DMS 273 (cell line): ENCODE results near the gene KCNK18.

Experiments
- DNase-seq: peaks from one replicate; lab custom pipeline; 2025; ENCODE audit not compliant: unreplicated experiment; lab: John Stamatoyannopoulos, UW

KCNK18 gene

DNA sequence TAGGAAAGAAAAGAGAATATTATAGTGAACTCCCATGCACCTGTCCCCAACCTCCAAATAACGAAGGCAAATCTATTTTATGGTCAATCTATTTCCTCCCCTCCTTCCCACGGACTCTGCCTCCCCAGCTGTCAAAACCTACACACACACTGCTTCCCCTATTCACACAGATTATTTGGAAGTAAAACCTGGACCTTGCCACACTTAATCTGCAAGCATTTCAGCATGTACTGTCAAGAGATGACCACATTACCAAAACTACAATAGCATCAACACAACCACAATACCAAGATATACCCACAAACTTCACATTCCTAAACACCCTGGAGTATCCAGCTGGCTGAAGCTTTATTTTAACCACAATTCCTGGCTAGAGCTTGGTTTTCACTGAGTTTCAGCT, 27.8 kb upstream of the KCNK18 start:
- DNase-seq: no peak

GRCh38 chr10:117170244-117170643, 27.0 kb upstream of the KCNK18 start:
- peak; percentile 6 for DNase-seq

DNA sequence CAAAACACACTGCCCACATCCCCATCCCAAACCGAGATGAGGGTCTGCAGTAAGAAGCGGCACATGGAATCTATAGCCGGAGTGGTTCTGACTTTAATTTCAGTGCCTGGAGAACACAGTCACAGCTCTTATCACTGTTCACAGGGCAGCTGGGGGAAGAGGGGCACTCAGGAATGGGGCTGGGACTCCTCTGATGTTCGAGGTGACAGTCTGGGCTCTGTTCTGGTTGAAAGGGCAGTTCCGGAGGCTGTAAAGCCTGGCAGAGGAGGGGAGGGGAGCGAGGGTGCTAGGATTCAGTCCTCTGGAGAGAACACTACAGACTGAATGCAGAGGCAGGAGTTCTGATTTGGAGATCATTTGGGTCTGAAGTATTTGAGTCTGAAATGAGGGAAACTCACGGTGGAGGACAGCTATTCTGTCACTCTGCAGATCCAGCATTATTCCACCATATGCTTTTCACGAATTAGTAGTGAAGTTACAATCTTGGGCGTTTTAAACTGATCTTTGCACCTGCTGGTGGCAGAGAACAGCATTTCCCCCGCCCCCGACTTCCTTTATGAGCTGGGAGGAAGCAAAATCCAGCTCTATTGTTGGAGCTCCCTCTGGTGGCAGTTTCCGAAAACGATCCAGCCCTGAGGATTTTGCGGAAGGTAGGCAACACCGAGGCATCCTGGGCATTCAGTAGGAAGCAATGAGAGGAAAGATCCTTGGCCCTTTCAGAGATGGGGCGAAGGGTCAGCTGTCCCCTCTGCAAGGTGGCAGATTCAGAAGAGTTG, 22.7 kb upstream of the KCNK18 start:
- peak; percentile 92 for DNase-seq

- peak; percentile 68 for DNase-seq
These were observed 21.9 kb upstream of the KCNK18 start for GRCh38 chr10:117175215-117175900.

DNA sequence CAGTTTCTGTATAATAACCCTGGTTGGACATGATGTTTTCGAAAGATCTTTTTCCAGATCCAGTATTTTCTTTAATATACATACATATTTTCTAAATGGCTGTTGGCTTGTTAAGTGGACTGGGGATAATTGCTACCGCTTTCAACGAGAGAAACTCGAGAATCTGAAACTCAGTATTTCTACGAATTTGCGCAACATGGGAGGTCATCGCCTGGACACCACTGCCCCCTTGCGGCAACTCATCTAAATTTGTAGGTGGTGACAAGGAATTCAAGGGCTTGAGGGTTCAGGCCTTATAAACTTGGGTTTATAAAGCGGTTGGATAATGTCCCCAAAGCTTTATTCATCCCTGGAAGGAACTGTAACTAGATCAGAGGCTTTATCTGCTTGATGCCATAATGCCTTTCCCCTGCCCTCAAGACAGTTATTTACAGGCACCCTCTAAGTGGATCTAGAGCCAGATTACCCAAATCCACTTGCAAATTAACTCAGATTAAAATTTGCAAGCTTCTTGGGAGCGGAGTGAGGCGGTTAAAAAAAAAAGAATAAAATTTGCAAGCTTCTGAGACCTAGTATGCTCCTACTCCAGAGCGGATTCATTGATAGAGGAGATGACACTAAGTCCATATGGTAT, 21.3 kb upstream of the KCNK18 start:
- DNase-seq: peak; percentile 81

DNA sequence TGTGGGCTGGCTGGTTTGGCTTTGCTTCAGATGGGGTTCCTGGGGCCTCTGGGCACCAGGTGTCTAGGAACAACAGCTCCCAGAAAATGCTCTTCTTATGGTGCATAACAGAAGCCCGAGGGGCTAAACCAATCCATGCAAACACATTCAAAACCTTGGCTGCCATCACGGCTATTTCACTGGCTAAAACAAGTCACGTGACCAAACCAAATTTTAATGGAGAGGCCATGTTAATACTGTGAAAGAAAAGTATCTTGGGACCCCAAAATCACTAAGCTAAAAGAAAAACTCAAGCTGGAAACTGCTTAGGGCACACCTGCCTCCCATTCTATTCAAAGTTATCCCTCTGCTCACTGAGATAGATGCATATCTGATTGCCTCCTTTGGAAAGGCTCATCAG, 19.1 kb upstream of the KCNK18 start:
- no peak for DNase-seq

DNA sequence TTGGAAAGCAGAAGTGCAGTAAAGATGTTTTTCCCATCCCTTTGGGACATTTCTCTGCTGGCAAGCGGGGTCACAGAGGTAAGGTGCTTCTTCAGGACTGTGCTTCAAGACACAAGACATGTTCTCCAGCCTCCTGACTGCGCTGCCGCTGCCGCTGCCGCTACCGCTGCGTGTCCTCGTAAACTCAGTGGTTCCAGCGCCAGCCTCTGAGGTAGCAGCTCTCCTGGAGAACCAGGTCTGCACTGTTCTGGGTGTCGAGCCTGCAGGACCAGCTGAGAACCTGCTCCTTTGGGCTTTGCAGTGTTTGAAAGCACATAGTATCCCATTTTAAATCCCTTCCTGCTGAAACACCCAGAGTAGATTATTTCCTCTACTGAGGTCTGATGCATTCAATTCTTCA, 13.0 kb upstream of the KCNK18 start:
- DNase-seq: no peak

DNA sequence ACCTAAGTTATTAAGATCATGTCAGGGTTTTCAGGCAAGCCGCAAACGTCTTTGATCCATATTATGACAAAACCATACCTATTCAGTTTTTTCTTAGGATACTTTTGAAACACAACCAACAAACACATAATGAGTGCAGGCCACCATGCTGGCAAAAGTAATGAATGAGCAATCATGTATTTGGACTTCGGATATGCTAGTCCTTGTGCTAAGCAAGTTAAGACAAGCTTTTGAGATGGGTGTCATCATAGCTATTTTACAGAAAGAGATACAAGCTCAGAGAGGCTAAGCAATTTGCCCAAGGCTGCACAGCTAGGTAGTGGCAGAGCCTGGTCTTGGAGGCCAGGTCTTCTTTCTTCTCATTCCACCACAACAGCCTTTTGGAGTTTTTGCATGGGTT, 12.5 kb upstream of the KCNK18 start:
- no peak for DNase-seq

DNA sequence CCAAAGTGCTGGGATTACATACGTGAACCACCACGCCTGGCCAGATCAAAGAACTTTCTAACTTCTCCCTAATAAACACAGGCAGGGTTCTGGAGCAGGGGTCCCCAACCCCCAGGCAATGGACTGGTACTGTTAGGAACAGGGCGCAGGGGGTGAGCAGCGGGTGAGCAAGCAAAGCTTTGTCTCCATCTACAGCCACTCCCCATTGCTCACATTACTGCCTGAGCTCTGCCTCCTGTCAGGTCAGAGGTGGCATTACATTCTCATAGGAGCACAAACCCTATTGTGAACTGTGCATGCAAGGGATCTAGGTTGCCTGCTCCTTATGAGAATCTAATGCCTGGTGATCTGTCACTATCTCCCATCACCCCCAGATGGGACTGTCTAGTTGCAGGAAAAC, 11.5 kb upstream of the KCNK18 start:
- DNase-seq: peak; percentile 7

GRCh38 chr10:117186832-117187615, 10.3 kb upstream of the KCNK18 start:
- peak; percentile 66 for DNase-seq

GRCh38 chr10:117188371-117188770, 8.9 kb upstream of the KCNK18 start:
- peak; percentile 53 for DNase-seq

- DNase-seq: no peak
These were observed 7.7 kb upstream of the KCNK18 start for GRCh38 chr10:117189557-117189956.

- DNase-seq: no peak
These were observed 799 bp downstream of the KCNK18 start for GRCh38 chr10:117198088-117198487.

- DNase-seq: no peak
These were observed 4.5 kb downstream of the KCNK18 start for GRCh38 chr10:117201826-117202225.

DNA sequence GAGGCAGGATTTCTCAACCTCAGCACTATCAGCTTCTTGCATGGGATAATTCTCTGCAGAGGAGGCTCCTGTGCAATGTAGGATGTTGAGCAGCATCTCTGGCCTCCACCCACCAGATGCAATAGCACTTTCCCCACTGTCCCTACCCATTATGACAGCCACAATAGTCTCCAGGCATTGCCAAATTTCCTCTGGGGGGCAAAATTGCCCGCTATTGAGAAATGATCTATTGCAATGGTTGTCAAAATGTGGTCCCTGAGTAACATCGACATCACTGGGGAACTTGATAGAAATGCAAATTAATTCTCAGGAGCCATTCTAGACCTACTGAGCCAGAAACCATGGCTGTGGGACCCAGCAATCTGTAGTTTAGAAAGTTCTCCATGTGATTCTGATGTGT, 7.0 kb downstream of the KCNK18 start:
- DNase-seq: no peak

DNA sequence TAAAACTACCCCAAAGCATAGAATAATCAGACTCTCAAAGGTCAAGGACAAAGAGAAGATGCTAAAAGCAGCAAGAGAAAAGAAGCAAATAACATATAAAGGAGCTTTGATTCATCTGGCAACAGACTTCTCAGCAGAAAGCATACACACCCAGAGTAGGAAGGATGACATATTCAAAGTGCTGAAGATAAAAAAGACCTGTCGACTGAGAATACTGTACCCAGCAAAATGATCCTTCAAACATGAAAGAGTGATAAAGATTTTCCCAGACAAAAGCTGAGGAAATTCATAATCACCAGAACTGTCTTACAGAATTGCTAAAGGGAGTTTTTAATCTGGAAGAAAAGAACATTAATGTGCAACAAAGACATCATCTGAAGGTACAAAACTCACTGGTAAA, 14.9 kb downstream of the KCNK18 start:
- no peak for DNase-seq

DNA sequence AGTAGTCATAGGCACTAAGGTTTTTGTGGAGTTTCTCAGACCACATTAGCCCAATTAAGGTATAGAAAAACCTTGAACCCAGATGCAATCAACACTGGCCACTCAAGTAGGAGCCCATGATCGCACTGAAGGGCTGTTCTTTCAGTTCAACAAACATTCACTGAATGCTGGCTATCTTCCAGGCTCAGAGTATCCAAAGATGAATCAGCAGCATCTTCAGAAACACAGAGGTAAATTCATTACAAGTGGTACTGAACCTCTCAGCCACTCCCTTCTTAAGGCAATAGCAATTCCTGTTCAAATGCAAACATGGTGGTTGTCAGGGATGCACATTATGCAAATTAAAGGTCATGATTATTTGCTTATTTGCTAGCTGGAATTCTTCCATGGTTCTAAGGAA, 17.1 kb downstream of the KCNK18 start:
- DNase-seq: no peak

GRCh38 chr10:117215079-117215478, 17.8 kb downstream of the KCNK18 start:
- DNase-seq: no peak

GRCh38 chr10:117216028-117216427, 18.7 kb downstream of the KCNK18 start:
- DNase-seq: no peak

DNA sequence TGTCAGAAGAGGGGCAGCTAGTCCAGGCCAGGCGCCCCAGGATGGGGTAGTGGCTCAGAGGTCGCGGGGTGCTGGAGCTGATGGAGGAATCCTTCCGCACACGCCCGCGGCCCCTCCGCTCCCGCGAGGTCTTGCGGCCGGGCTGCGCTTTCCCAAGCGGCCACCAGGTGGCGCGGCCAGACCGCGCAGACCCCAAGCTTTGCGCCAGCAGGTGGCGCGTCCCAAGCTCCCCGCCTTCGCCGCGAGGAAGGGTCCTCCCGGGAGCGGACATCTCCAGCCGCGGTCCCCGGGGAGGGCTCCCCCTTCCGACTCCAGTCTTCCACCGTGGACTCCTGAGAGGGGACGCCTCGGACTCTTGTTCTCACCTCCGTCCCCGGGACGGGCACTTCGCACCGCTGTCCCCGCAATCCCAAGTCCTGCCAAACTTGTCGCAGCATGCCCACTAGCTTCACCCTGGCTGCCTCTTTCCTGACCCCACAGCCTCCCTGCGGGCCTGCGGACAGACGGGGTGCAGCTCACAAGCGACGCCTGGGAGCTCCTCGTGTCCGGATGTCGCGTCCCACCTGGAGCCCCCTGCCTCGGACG, 19.4 kb downstream of the KCNK18 start:
- peak; percentile 90 for DNase-seq

GRCh38 chr10:117217196-117217761, 20.0 kb downstream of the KCNK18 start:
- peak; percentile 57 for DNase-seq
